Measurements from ENCODE around the gene TACR1. TPM values are rescaled to one million over a fixed set of nuclear protein-coding genes. Genes with fewer than 3 reads are reported as not detected.

Gene TACR1
- polyA plus RNA-seq, 1 donor from 2014 or later = 0.78 TPM

GRCh38 chr2:75074708-75075107 lies 124.6 kb downstream of the TACR1 start:
- Histone ChIP-seq H3K36me3 (ENCODE audit: insufficient read depth, low read length) (no peaks in the 10 kb centered on the region), H3K9ac (ENCODE audit: low read length) (no peak overlapping the region), H3F3A (ENCODE audit: insufficient read depth, low read length, poor library complexity, severe bottlenecking) (no peaks in the 10 kb centered on the region), H3K9me3 (ENCODE audit: low read length) (no peaks in the 10 kb centered on the region), H3K9me2 (ENCODE audit: insufficient read depth, low read length) (no peaks in the 10 kb centered on the region), H3K27ac (ENCODE audit: low read length) (no peak overlapping the region), H3K4me3 (ENCODE audit: low read length) (no peak overlapping the region), H4K20me1 (ENCODE audit: insufficient read depth) (no peaks in the 10 kb centered on the region), H3K79me2 (replicated peaks; ENCODE audit: insufficient read depth, low read length) (no peaks in the 10 kb centered on the region), H3K4me2 (ENCODE audit: low read length) (no peak overlapping the region), H3K27me3 (ENCODE audit: insufficient read depth, low read depth, low read length) (no peaks in the 10 kb centered on the region), H2AFZ (ENCODE audit: low read depth, low read length) (no peak overlapping the region)
- TF ChIP-seq SMC3 (conservative IDR thresholded peaks at IDR 0.05; ENCODE audit: poor library complexity) (no peak), EP300 (conservative IDR thresholded peaks at IDR 0.05; ENCODE audit: poor library complexity, severe bottlenecking) (no peak)

GRCh38 chr2:75074228-75074627 lies 125.1 kb downstream of the TACR1 start:
- no peaks in the 10 kb centered on the region for H3K79me2 ChIP-seq (replicated peaks; ENCODE audit: insufficient read depth, low read length)
- H3F3A ChIP-seq (ENCODE audit: insufficient read depth, low read length, poor library complexity, severe bottlenecking) = no peaks in the 10 kb centered on the region
- no peak overlapping the region for H3K4me3 ChIP-seq (ENCODE audit: low read length)
- no peaks in the 10 kb centered on the region for H3K36me3 ChIP-seq (ENCODE audit: insufficient read depth, low read length)
- no peaks in the 10 kb centered on the region for H4K20me1 ChIP-seq (ENCODE audit: insufficient read depth)
- TF ChIP-seq TAF1 (IDR thresholded peaks at IDR 0.05; ENCODE audit: low read depth) (no peak), POLR2AphosphoS5 (IDR thresholded peaks at IDR 0.05) (no peak), SMC3 (conservative IDR thresholded peaks at IDR 0.05; ENCODE audit: poor library complexity) (no peak)
- no peak overlapping the region for H2AFZ ChIP-seq (ENCODE audit: low read depth, low read length)
- H3K4me2 ChIP-seq (ENCODE audit: low read length) = no peak overlapping the region
- H3K27ac ChIP-seq (ENCODE audit: low read length) = no peak overlapping the region
- H3K27me3 ChIP-seq (ENCODE audit: insufficient read depth, low read depth, low read length) = no peaks in the 10 kb centered on the region
- H3K9me2 ChIP-seq (ENCODE audit: insufficient read depth, low read length) = no peaks in the 10 kb centered on the region
- no peaks in the 10 kb centered on the region for H3K9me3 ChIP-seq (ENCODE audit: low read length)
- no peak overlapping the region for H3K9ac ChIP-seq (ENCODE audit: low read length)

DNA sequence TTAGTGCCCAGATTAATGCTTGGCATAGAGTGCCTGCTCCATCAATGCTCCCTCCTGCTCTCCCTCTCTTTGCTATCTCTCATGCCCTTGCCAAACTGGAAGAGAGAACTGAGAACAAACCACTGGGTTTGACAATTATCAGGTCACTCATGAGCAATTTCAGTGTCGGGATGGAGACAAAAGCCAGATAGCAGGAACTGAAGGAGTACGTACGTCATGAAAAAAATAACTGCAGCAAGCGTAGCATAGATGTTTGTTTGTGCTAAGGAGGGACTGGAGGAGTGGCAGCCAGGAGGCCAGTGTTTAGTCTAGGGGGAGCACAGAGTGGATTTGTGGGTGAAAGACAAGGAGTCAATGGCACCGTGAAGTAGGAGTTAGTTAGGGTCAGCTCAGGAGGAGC lies 127.6 kb downstream of the TACR1 start:
- no peaks in the 10 kb centered on the region for H3K36me3 ChIP-seq (ENCODE audit: insufficient read depth, low read length)
- no peak overlapping the region for H3K4me2 ChIP-seq (ENCODE audit: low read length)
- H2AFZ ChIP-seq (ENCODE audit: low read depth, low read length) = no peak overlapping the region
- no peaks in the 10 kb centered on the region for H3K9me2 ChIP-seq (ENCODE audit: insufficient read depth, low read length)
- no peaks in the 10 kb centered on the region for H3K79me2 ChIP-seq (replicated peaks; ENCODE audit: insufficient read depth, low read length)
- TF ChIP-seq REST (IDR thresholded peaks at IDR 0.05; ENCODE audit: borderline replicate concordance) (no peak), TAF1 (IDR thresholded peaks at IDR 0.05; ENCODE audit: low read depth) (no peak), MXI1 (conservative IDR thresholded peaks at IDR 0.05; ENCODE audit: poor library complexity, severe bottlenecking) (no peak), EP300 (conservative IDR thresholded peaks at IDR 0.05; ENCODE audit: poor library complexity, severe bottlenecking) (no peak), RAD21 (conservative IDR thresholded peaks at IDR 0.05) (no peak)
- TF ChIP-seq, protein P1, sequence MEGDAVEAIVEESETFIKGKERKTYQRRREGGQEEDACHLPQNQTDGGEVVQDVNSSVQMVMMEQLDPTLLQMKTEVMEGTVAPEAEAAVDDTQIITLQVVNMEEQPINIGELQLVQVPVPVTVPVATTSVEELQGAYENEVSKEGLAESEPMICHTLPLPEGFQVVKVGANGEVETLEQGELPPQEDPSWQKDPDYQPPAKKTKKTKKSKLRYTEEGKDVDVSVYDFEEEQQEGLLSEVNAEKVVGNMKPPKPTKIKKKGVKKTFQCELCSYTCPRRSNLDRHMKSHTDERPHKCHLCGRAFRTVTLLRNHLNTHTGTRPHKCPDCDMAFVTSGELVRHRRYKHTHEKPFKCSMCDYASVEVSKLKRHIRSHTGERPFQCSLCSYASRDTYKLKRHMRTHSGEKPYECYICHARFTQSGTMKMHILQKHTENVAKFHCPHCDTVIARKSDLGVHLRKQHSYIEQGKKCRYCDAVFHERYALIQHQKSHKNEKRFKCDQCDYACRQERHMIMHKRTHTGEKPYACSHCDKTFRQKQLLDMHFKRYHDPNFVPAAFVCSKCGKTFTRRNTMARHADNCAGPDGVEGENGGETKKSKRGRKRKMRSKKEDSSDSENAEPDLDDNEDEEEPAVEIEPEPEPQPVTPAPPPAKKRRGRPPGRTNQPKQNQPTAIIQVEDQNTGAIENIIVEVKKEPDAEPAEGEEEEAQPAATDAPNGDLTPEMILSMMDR (IDR thresholded peaks at IDR 0.05; ENCODE audit: poor library complexity, severe bottlenecking) = no peak
- no peaks in the 10 kb centered on the region for H3F3A ChIP-seq (ENCODE audit: insufficient read depth, low read length, poor library complexity, severe bottlenecking)
- no peaks in the 10 kb centered on the region for H3K9me3 ChIP-seq (ENCODE audit: low read length)
- no peak overlapping the region for H3K9ac ChIP-seq (ENCODE audit: low read length)
- H3K4me3 ChIP-seq (ENCODE audit: low read length) = no peak overlapping the region
- H4K20me1 ChIP-seq (ENCODE audit: insufficient read depth) = no peaks in the 10 kb centered on the region
- H3K27me3 ChIP-seq (ENCODE audit: insufficient read depth, low read depth, low read length) = no peaks in the 10 kb centered on the region
- no peak overlapping the region for H3K27ac ChIP-seq (ENCODE audit: low read length)
